C4-2B (cell line): Measurements from ENCODE around the gene BPIFA1.

Experiments
- ZFX ChIP-seq: fragments of 450-650 bp; IDR thresholded peaks from 2 replicates; pipeline ENCODE4 v1.6.1; 2017
- TF ChIP-seq, protein P1 (sequence below): fragments of 450-650 bp; conservative IDR thresholded peaks from 2 replicates; pipeline ENCODE4 v1.5.1; 2017; ENCODE audit warnings: mild to moderate bottlenecking

- TF ChIP-seq, protein P1, sequence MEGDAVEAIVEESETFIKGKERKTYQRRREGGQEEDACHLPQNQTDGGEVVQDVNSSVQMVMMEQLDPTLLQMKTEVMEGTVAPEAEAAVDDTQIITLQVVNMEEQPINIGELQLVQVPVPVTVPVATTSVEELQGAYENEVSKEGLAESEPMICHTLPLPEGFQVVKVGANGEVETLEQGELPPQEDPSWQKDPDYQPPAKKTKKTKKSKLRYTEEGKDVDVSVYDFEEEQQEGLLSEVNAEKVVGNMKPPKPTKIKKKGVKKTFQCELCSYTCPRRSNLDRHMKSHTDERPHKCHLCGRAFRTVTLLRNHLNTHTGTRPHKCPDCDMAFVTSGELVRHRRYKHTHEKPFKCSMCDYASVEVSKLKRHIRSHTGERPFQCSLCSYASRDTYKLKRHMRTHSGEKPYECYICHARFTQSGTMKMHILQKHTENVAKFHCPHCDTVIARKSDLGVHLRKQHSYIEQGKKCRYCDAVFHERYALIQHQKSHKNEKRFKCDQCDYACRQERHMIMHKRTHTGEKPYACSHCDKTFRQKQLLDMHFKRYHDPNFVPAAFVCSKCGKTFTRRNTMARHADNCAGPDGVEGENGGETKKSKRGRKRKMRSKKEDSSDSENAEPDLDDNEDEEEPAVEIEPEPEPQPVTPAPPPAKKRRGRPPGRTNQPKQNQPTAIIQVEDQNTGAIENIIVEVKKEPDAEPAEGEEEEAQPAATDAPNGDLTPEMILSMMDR: no peak
- no peak for TF ChIP-seq ZFX
Observed at GRCh38 chr20:33242319-33243100, 6.7 kb downstream of the BPIFA1 start.
